ENCODE data around the gene CALN1.

DNA sequence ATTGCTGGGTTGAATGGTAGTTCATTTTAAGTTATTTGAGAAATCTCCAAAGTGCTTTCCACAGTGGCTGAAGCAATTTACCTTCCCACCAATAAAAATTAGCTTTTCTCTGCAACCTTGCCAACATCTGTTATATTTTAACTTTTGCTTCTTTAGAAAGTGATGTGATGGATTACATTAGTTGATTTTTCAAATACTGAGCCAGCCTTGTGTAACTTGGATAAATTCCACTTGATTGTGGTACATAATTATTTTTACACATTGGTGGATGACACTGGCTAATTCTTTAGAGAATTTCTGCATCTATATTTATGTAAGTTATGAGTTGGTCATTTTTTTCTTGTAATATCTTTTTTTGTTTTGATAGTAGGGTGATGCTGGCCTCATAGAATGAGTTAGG lies 646.1 kb downstream of the CALN1 start:
- TF ChIP-seq CTCF (IDR thresholded peaks at IDR 0.05; ENCODE audit: insufficient read depth, low read depth, low read length) (no peak), EZH2 (IDR thresholded peaks at IDR 0.05; ENCODE audit: insufficient read depth, low read length) (no peak)

Data from astrocyte (in vitro differentiated cells and primary cell).